Bronchial epithelial cell (primary cell): Measurements from ENCODE around the gene PKP1. TPM values are rescaled to one million over a fixed set of nuclear protein-coding genes. Genes with fewer than 3 reads are reported as not detected.

Experiments
- DNase-seq: peaks from one replicate; pipeline ENCODE4 v3.0.0-alpha.2; 2010; ENCODE audit warnings: low read depth
- FAIRE-seq: peaks from 2 replicates; lab custom pipeline; 2011; peaks lifted over from hg19 to GRCh38; lab: Jason Lieb, UNC
- H3K27me3 ChIP-seq: 2 replicates; pipeline ENCODE4 v1.5.1; 2011; ENCODE audit warnings: low read length; ENCODE audit not compliant: control insufficient read depth, insufficient read depth
- H3K36me3 ChIP-seq: 2 replicates; pipeline ENCODE4 v1.5.1; 2011; ENCODE audit warnings: low read length; ENCODE audit not compliant: control insufficient read depth, insufficient read depth
- H3K4me3 ChIP-seq: 2 replicates; pipeline ENCODE4 v1.5.1; 2011; ENCODE audit warnings: mild to moderate bottlenecking, low read depth, low read length, control low read depth
- total RNA-seq: library from RNA; depleted of rRNA; stranded (reverse); fragments of >200 nt; gene quantifications from 2 replicates; pipeline ENCODE4 v1.2.1, GENCODE V29; 2014
- TF ChIP-seq, protein P1 (sequence below): IDR thresholded peaks from 2 replicates; pipeline ENCODE4 v1.5.1; 2011; ENCODE audit warnings: mild to moderate bottlenecking, moderate library complexity, low read length, control low read depth, inconsistent platforms; ENCODE audit not compliant: insufficient read depth, severe bottlenecking

Gene PKP1
- total RNA-seq, 1 donor from 2014 or later, result 117 TPM

DNA sequence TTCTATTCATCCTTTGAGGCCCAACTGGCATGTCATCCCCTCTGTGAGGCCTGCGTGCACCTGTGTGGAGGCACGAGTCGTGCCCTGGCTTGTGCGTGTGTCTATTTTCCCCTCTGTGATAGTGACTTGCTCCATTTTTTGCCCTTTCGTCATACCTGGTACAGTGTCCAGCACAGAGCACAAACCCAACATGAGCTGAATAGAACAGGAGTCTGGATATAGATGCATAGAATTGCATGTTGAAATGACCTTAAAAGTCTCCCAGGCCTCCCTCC is 61.7 kb downstream of the PKP1 start:
- FAIRE-seq, result no peak
- Histone ChIP-seq H3K4me3 (no peak overlapping the region), H3K36me3 (no peaks in the 10 kb centered on the region), H3K27me3 (no peaks in the 10 kb centered on the region)
- peak; percentile 49 for DNase-seq
- TF ChIP-seq, protein P1, sequence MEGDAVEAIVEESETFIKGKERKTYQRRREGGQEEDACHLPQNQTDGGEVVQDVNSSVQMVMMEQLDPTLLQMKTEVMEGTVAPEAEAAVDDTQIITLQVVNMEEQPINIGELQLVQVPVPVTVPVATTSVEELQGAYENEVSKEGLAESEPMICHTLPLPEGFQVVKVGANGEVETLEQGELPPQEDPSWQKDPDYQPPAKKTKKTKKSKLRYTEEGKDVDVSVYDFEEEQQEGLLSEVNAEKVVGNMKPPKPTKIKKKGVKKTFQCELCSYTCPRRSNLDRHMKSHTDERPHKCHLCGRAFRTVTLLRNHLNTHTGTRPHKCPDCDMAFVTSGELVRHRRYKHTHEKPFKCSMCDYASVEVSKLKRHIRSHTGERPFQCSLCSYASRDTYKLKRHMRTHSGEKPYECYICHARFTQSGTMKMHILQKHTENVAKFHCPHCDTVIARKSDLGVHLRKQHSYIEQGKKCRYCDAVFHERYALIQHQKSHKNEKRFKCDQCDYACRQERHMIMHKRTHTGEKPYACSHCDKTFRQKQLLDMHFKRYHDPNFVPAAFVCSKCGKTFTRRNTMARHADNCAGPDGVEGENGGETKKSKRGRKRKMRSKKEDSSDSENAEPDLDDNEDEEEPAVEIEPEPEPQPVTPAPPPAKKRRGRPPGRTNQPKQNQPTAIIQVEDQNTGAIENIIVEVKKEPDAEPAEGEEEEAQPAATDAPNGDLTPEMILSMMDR, result no peak

DNA sequence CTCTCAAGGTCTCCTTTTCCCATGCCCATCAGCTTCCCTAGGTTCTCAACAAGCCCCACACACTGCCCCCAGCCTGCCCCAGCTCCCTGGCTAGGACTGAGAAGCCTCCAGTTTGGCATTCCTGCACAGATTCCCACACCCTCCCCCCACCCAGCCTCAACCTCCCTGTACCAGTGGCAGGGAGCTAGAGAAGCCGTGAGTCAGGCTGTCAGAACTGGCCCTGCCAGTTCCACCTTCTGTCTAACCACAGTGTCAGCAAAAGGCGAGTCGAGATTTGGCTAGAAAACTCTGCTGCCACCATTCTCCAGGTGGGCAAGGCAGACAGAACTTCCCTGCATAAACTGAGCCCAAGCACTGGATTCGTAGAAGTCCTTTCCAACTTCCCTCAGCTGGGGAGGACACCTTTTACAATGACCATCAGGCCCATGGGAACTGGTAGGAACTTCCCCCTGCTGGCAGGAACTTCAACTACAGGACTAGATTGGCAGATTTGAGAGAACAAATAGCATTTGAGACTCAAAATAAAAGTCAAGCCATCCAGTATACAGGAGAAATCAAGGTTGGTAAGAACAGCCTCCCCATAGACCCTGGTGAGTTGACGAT is 63.1 kb downstream of the PKP1 start:
- no peak overlapping the region for H3K4me3 ChIP-seq

DNA sequence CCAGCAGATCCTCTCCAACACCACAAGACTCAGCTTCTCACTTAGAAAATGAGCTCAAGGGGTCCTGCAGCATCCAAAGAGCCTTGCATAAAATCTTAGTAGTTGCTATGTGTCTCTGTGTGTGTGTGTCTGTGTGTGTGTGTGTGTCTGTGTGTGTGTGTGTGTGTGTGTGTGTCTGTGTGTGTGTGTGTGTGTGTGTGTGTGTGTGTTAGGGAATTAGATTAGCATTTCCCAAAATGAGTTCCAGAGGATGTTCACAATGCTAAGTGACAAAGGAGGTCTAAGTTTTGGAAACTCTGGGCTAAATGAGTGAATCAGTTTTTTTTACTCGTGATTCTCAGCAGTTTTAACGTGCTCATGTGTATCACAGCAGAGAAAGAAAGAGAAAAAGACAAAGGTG is 63.7 kb downstream of the PKP1 start:
- TF ChIP-seq, protein P1, result no peak
- DNase-seq, result no peak
- H3K36me3 ChIP-seq, result no peaks in the 10 kb centered on the region
- no peak overlapping the region for H3K4me3 ChIP-seq
- FAIRE-seq, result no peak
- no peaks in the 10 kb centered on the region for H3K27me3 ChIP-seq

More for the DNA sequence above, 63.1 kb downstream of the PKP1 start:
- TF ChIP-seq, protein P1, result peak; percentile 77
- Histone ChIP-seq H3K27me3 (no peaks in the 10 kb centered on the region), H3K36me3 (no peaks in the 10 kb centered on the region)
- peak; percentile 78 for DNase-seq
- no peak for FAIRE-seq

DNA sequence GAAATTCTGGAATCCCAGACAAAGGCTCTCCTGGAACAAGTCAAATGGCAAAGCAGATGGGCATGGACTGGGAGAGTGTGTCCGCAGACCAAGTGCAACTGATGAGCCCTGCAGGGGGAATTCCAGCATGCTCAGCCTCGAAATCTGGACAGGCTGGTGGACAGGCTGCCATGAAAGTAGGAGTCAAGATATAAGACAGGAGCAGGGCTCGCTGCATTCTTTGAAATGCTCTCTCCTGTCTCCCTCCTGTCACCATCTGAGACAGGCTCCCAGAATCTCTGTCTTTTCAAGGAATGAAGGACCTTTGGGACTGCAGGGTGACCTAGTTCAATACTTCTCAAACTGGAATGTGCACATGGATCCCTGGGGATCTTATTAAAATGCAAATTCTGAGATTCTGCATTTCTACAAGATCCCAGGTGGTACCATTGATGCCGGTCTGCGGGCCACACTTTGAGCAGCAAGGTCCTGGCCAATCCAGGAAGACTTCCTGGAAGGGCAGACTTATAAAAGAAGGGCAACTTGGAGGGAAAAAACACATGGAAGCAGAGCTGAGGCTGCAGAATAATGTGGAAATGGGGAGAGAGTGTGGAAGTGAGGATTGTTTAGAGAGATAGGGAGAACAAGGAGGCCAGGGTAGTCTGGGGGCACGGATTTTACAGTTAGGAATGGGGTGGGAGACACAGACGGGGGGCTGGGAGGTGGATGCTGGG is 64.3 kb downstream of the PKP1 start:
- no peaks in the 10 kb centered on the region for H3K36me3 ChIP-seq
- TF ChIP-seq, protein P1, result no peak
- DNase-seq (no peak), FAIRE-seq (no peak)
- no peak overlapping the region for H3K4me3 ChIP-seq
- H3K27me3 ChIP-seq, result no peaks in the 10 kb centered on the region

DNA sequence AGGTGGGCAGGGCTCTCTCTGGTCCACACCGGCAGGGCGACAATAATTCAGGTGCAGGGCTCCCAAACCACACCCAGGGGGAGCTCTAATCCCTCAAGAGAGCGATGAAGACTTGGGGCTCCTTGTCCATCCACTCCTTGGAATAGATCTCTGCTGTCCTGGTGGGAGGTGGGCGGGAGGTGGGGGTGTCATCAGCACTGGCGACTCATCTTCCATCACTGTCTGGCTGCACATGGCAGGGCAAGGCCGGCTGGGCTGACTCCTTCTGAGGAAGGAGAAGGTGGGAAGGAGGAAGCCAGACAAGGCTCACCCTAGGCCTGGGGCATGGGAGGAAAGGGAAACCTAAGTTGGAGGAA is 64.9 kb downstream of the PKP1 start:
- TF ChIP-seq, protein P1, result peak; percentile 92
- H3K4me3 ChIP-seq, result no peak overlapping the region
- FAIRE-seq (no peak), DNase-seq (peak; percentile 64)
- no peaks in the 10 kb centered on the region for H3K27me3 ChIP-seq
- H3K36me3 ChIP-seq, result no peaks in the 10 kb centered on the region
